Neural cell (in vitro differentiated cells): Measurements from ENCODE around the gene OR2S2. TPM values are rescaled to one million over a fixed set of nuclear protein-coding genes. Genes with fewer than 3 reads are reported as not detected.

Experiments
- H2AFZ ChIP-seq: fragments of 200-600, 300-800 bp; sonication (generic), shearing (Covaris generic); 2 replicates; pipeline ENCODE4 v1.6.0; 2014; ENCODE audit warnings: low read depth, mild to moderate bottlenecking, antibody characterized with exemption, low read length, moderate library complexity
- H3F3A ChIP-seq: fragments of 200-600 bp; shearing (Covaris generic); 2 replicates; pipeline ENCODE4 v1.6.1; 2016; ENCODE audit warnings: mild to moderate bottlenecking, moderate library complexity, mixed read lengths, antibody characterized with exemption, low read length; ENCODE audit not compliant: insufficient read depth, poor library complexity, severe bottlenecking
- H3K27ac ChIP-seq: fragments of 200-600, 300-800 bp; sonication (generic), shearing (Covaris generic); 2 replicates; pipeline ENCODE4 v1.5.1; 2014; ENCODE audit warnings: mild to moderate bottlenecking, low read length, moderate library complexity
- H3K27me3 ChIP-seq: fragments of 300-800, 200-600 bp; sonication (generic), shearing (Covaris generic); 2 replicates; pipeline ENCODE4 v1.6.0; 2014; ENCODE audit warnings: mild to moderate bottlenecking, low read depth, low read length, moderate library complexity; ENCODE audit not compliant: insufficient read depth
- H3K36me3 ChIP-seq: fragments of 300-800, 200-600 bp; sonication (generic), shearing (Covaris generic); 2 replicates; pipeline ENCODE4 v1.5.1; 2014; ENCODE audit warnings: mild to moderate bottlenecking, antibody characterized with exemption, low read length, moderate library complexity; ENCODE audit not compliant: insufficient read depth
- H3K4me2 ChIP-seq: fragments of 300-800, 200-600 bp; sonication (generic), shearing (Covaris generic); 2 replicates; pipeline ENCODE4 v1.6.0; 2014; ENCODE audit warnings: mild to moderate bottlenecking, low read length
- H3K4me3 ChIP-seq: fragments of 300-800, 200-600 bp; sonication (generic), shearing (Covaris generic); 2 replicates; pipeline ENCODE4 v1.5.1; 2014; ENCODE audit warnings: mild to moderate bottlenecking, low read length, moderate library complexity
- H3K79me2 ChIP-seq: fragments of 200-600 bp; shearing (Covaris generic); replicated peaks from 2 replicates; pipeline ENCODE4 v1.6.0; 2014; ENCODE audit warnings: mild to moderate bottlenecking, low read length, moderate library complexity; ENCODE audit not compliant: insufficient read depth
- H3K9ac ChIP-seq: fragments of 300-800, 200-600 bp; sonication (generic), shearing (Covaris generic); 2 replicates; pipeline ENCODE4 v1.6.1; 2016; ENCODE audit warnings: mild to moderate bottlenecking, low read length, mixed read lengths
- H3K9me2 ChIP-seq: fragments of 200-600 bp; shearing (Covaris generic); 2 replicates; pipeline ENCODE4 v1.6.1; 2016; ENCODE audit warnings: mild to moderate bottlenecking, low read length, mixed read lengths; ENCODE audit not compliant: insufficient read depth
- H3K9me3 ChIP-seq: fragments of 200-600, 300-800 bp; sonication (generic), shearing (Covaris generic); 2 replicates; pipeline ENCODE4 v1.6.1; 2016; ENCODE audit warnings: mild to moderate bottlenecking, mixed run types, low read length, moderate library complexity, mixed read lengths
- H4K20me1 ChIP-seq: fragments of 200-600 bp; shearing (Covaris generic); 2 replicates; pipeline ENCODE4 v1.6.1; 2016; ENCODE audit warnings: mild to moderate bottlenecking, mixed run types; ENCODE audit not compliant: insufficient read depth
- CTCF ChIP-seq: fragments of 450-650 bp; IDR thresholded peaks from 2 replicates; pipeline ENCODE4 v1.5.1; 2014; ENCODE audit warnings: antibody characterized with exemption, mild to moderate bottlenecking, moderate library complexity; ENCODE audit not compliant: poor library complexity, severe bottlenecking
- EP300 ChIP-seq: fragments of 450-650 bp; conservative IDR thresholded peaks from 2 replicates; pipeline ENCODE4 v1.6.1; 2014; ENCODE audit warnings: antibody characterized with exemption, mild to moderate bottlenecking, moderate library complexity; ENCODE audit not compliant: poor library complexity, severe bottlenecking
- EZH2 ChIP-seq: fragments of 200-600, 300-800 bp; shearing (Covaris generic), sonication (generic); IDR thresholded peaks from 2 replicates; pipeline ENCODE4 v1.6.1; 2014; ENCODE audit warnings: antibody characterized with exemption, low read length, borderline replicate concordance, mild to moderate bottlenecking; ENCODE audit not compliant: insufficient read depth, poor library complexity, severe bottlenecking
- MXI1 ChIP-seq: fragments of 450-650 bp; conservative IDR thresholded peaks from 2 replicates; pipeline ENCODE4 v1.6.1; 2014; ENCODE audit warnings: antibody characterized with exemption, mild to moderate bottlenecking; ENCODE audit not compliant: poor library complexity, severe bottlenecking
- POLR2AphosphoS5 ChIP-seq: IDR thresholded peaks from 2 replicates; pipeline ENCODE4 v1.6.1; 2012
- RAD21 ChIP-seq: fragments of 450-650 bp; conservative IDR thresholded peaks from 2 replicates; pipeline ENCODE4 v1.6.1; 2014; ENCODE audit warnings: antibody characterized with exemption, mild to moderate bottlenecking, moderate library complexity
- REST ChIP-seq: IDR thresholded peaks from 2 replicates; pipeline ENCODE4 v1.6.1; 2012; ENCODE audit warnings: borderline replicate concordance
- SMC3 ChIP-seq: fragments of 450-650 bp; conservative IDR thresholded peaks from 2 replicates; pipeline ENCODE4 v1.6.1; 2014; ENCODE audit warnings: antibody characterized with exemption, mild to moderate bottlenecking, moderate library complexity; ENCODE audit not compliant: poor library complexity
- TAF1 ChIP-seq: IDR thresholded peaks from 2 replicates; pipeline ENCODE4 v1.6.1; 2012; ENCODE audit warnings: low read depth
- polyA plus RNA-seq: library from polyadenylated mRNA; depleted of rRNA; stranded (reverse); fragments of >200 nt; gene quantifications from 2 replicates; pipeline ENCODE4 v1.2.3, GENCODE V29; 2014

Gene OR2S2
- polyA plus RNA-seq, 1 donor from 2014 or later: not detected

- no peaks in the 10 kb centered on the region for H3K36me3 ChIP-seq
- no peaks in the 10 kb centered on the region for H4K20me1 ChIP-seq
- H3K4me2 ChIP-seq: no peak overlapping the region
- no peak overlapping the region for H3K9ac ChIP-seq
- H2AFZ ChIP-seq: no peak overlapping the region
- no peaks in the 10 kb centered on the region for H3K9me2 ChIP-seq
- no peaks in the 10 kb centered on the region for H3K9me3 ChIP-seq
- no peak overlapping the region for H3K27ac ChIP-seq
- H3K79me2 ChIP-seq: no peaks in the 10 kb centered on the region
- no peak overlapping the region for H3K4me3 ChIP-seq
- no peaks in the 10 kb centered on the region for H3F3A ChIP-seq
- TF ChIP-seq EP300 (no peak), EZH2 (no peak), SMC3 (no peak), CTCF (no peak), REST (no peak), POLR2AphosphoS5 (no peak), TAF1 (no peak), MXI1 (no peak), RAD21 (no peak)
- H3K27me3 ChIP-seq: no peaks in the 10 kb centered on the region
Observed at GRCh38 chr9:35942286-35942685, 15.7 kb downstream of the OR2S2 start.

- no peak overlapping the region for H3K4me2 ChIP-seq
- H3K9me2 ChIP-seq: no peaks in the 10 kb centered on the region
- no peaks in the 10 kb centered on the region for H3F3A ChIP-seq
- no peaks in the 10 kb centered on the region for H4K20me1 ChIP-seq
- TF ChIP-seq TAF1 (no peak), MXI1 (no peak), EZH2 (no peak), SMC3 (no peak), POLR2AphosphoS5 (no peak), RAD21 (no peak), EP300 (no peak)
- no peak overlapping the region for H2AFZ ChIP-seq
- no peaks in the 10 kb centered on the region for H3K27me3 ChIP-seq
- no peak overlapping the region for H3K9ac ChIP-seq
- no peaks in the 10 kb centered on the region for H3K36me3 ChIP-seq
- H3K79me2 ChIP-seq: no peaks in the 10 kb centered on the region
- H3K27ac ChIP-seq: no peak overlapping the region
- no peaks in the 10 kb centered on the region for H3K9me3 ChIP-seq
- H3K4me3 ChIP-seq: no peak overlapping the region
Observed at GRCh38 chr9:35940458-35941407, 17.2 kb downstream of the OR2S2 start.
